ENCODE results near the gene SPATA32.
"Not testable (repeated sequence)": the region's sequence is repeated elsewhere in the genome, so short reads cannot be mapped to it uniquely, and the experiment has no call there.

SPATA32 gene

DNA sequence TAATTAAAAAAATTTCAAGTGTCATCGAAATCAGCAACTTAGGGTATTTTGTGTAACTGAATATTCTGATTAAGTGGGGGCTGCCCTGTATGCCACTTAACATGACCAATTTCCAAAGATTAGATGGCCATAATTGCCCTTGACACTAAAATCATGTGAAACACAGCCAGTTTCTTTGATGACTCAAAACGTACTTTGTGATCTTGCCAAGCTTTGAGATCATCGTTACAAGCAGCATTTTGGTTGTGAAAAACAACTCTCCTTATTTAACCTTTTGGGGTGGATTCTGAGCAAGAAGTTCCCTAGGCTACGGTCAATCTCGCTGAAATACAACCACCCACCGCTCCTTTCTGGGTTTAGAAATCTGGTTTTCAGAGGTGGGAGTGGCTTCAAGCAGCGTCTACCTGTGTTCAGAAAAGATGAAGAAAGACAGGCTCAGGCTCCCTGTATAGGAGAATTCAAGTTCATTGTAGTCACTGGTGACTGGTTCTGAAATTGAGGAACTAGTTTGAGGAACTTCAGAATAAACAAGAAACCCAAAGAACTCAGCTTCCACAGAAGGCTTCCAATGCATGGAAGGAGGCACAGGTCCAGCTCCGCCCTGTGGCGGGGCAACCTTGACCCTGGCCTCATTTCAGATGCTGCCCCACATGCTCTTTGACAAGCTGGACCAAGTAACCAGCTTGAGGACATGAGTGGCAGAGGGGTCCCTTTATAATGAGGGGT lies 45.6 kb upstream of the SPATA32 start:
- H3K27ac ChIP-seq: peak overlapping the region; percentile 77
- no peak for TF ChIP-seq CTCF (conservative IDR thresholded peaks at IDR 0.05)
- no peak for TF ChIP-seq ZFX (IDR thresholded peaks at IDR 0.05)

GRCh38 chr17:45306623-45307022 lies 44.7 kb upstream of the SPATA32 start:
- H3K27ac ChIP-seq: no peak overlapping the region; the same call in 1 of the 2 replicates
- TF ChIP-seq CTCF (conservative IDR thresholded peaks at IDR 0.05) (no peak), ZFX (IDR thresholded peaks at IDR 0.05) (no peak)

DNA sequence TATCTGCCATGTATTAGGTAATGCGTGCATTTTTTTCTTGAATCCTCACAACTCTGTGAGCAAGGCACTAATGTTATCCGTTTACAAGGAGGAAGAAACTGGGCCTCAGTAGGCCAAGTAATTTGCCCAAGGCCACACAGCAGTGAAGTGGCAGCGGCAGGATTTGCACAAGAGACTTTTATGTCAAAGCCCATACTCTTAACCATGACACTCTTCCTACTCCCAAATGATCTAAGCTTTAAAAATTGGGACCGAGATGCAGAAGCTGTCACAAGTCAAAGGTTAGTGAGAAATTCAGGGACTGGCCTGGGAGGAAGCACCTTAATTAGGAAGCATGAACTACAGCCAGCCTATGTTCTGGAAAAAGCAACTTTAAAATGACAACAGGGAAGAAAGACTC lies 44.2 kb upstream of the SPATA32 start:
- no peak for TF ChIP-seq CTCF (conservative IDR thresholded peaks at IDR 0.05)
- no peak for TF ChIP-seq ZFX (IDR thresholded peaks at IDR 0.05)
- no peak overlapping the region; the same call in 1 of the 2 replicates for H3K27ac ChIP-seq

DNA sequence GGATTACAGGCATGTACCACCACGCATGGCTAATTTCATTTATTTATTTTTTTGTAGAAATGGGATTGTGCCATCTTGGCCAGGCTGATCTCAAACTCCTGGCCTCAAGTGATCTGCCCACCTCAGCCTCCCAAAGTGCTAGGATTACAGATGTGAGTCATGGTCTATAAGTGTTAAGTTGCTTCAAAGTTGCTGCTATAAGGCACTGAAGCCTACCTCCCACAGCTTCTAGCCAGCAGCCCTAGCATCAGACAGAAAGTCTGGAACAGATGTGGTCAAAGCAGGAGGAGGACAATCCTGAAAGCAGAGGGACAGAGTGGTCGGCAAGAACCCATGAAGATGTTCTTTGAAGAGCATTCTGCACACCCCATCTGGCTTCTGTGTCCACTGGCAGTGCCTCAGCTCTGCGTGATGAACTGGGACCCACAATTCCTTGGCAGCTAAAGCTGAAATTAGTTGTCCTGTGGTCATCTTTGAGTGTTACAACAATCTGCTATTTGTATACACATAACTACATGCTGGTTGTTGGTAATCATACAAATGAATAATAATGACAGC lies 43.7 kb upstream of the SPATA32 start:
- H3K27ac ChIP-seq: no peak overlapping the region; the same call in 1 of the 2 replicates
- no peak for TF ChIP-seq ZFX (IDR thresholded peaks at IDR 0.05)
- TF ChIP-seq CTCF (conservative IDR thresholded peaks at IDR 0.05): no peak

DNA sequence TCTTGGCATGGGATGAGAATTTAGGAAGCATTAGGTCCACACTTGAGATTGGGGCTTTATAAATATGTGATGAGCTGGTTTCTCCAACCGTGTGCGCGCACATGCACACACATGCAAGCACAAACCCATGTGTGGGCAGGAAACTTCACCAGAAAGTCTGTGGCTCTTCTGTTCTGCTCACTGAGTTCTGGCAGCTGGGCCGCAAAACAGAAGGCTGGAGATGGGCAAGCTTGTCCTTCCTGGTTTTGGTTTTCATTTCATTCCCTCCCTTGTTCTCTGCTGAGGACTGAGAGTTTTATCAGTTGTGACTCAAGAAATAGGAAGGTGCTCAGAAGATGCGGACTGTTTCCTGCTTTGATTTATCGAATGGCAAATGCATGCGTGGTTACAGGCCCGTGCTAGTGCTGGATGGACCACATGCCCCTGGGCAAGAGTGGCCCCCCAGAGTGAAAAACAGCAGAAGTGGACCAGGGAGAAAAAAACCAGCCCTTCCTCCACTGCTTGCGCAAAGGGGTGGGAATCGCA lies 40.8 kb upstream of the SPATA32 start:
- TF ChIP-seq ZFX (IDR thresholded peaks at IDR 0.05) (no peak), CTCF (conservative IDR thresholded peaks at IDR 0.05) (no peak)
- no peak overlapping the region for H3K27ac ChIP-seq

GRCh38 chr17:45302220-45302619 lies 40.3 kb upstream of the SPATA32 start:
- H3K27ac ChIP-seq: not testable (repeated sequence)

- H3K27ac ChIP-seq: no peak overlapping the region
- TF ChIP-seq CTCF (conservative IDR thresholded peaks at IDR 0.05) (no peak), ZFX (IDR thresholded peaks at IDR 0.05) (no peak)
Observed at GRCh38 chr17:45301674-45302073, 39.8 kb upstream of the SPATA32 start.

Data from C4-2B (cell line).